HG02798 (cell line): ENCODE data around the gene THAP6.
"Not testable (repeated sequence)": the region's sequence is repeated elsewhere in the genome, so short reads cannot be mapped to it uniquely, and the experiment has no call there.

Experiments
- ATAC-seq: cut with Tn5 transposase; IDR thresholded peaks from one replicate; pipeline ENCODE4 v1.9.1; 2021; ENCODE audit warnings: mild to moderate bottlenecking; ENCODE audit not compliant: unreplicated experiment, poor library complexity

THAP6 gene, protein sequence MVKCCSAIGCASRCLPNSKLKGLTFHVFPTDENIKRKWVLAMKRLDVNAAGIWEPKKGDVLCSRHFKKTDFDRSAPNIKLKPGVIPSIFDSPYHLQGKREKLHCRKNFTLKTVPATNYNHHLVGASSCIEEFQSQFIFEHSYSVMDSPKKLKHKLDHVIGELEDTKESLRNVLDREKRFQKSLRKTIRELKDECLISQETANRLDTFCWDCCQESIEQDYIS

DNA sequence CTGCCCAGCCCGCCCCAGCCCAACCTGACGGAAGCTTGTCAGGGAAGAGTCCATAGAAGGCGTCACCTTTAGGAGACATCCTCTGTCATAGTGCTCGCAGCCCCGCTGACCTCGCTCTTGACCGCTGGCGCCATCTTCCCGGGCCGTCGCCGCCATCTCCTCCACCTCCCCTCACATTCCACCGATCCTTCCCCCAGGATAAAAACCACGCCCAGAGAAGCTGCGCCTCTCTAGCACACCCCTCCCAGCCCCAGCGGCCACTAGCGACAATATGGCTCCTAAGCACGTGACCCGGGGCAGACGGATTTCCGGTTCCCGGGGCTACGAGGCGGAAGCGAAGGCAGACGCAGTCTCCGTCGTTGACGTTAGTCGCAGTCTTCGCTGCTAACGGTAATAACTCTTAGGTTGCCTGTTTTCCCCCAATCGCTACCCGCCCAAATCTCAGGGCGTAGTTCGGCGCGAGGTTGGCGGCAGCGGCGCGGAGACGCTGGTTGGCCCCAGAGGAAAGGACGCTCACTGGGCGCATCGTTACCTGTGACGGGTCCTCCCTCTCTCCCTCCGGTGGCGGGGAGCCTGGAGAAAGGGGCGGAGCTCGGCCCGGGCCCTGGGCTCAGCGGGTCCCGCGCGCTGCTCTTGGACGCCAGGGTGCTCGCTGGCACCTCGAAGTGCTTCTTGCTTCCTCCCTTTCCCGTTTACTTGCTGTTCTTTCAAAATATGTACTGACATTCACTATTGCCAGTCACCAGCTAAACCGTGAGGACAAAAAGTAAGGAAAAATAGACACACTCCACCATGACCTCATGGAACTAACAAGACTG is at the start of gene THAP6, which contains the start of gene RCHY1:
THAP6 (plus strand) TSS at position 343 of the 818 bp plus-strand sequence. CDS start 980 bp downstream, outside the sequence.
RCHY1 (minus strand) TSS at position 273 of the 818 bp plus-strand sequence; CDS start at position 156, 117 bp downstream.
- ATAC-seq, result peak; percentile 95

DNA sequence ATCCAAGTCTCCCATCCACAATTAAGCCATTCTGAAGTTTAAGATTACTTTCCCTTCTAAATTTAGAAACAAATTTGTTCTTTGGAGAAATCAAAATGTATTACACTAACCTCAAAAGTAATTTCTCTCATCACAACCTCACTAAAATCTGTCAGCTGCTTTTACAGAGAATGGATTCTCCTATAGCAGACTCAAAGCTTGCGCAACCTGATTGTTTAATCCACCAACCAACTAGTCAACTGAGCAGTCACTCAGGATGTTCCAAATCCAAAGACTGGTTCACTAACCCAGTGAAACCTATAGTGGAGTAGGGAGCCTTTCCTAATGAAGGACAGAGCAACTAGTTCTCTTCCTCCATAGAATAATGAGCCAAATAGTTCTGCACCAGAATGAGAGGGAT is 44.4 kb upstream of the THAP6 start:
- ATAC-seq, result no peak

DNA sequence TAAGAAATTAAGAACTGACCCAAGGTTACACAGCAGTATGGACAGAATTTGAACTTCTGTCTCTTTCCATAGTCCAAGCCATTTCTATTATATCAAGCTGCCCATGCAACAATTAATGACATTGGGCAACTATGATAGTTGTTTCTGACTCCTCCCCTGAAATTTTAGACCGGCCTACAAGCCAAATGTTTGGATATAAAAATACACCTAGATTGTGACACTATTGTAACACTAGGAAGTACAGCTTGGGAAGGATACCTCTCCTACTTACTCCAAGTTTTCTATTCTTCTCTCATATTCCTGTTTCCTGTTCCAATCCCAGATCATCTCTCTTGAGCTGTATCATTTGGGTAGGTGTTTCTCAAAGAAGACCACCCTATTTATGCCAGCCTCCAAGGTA is 43.5 kb upstream of the THAP6 start:
- ATAC-seq, result no peak

DNA sequence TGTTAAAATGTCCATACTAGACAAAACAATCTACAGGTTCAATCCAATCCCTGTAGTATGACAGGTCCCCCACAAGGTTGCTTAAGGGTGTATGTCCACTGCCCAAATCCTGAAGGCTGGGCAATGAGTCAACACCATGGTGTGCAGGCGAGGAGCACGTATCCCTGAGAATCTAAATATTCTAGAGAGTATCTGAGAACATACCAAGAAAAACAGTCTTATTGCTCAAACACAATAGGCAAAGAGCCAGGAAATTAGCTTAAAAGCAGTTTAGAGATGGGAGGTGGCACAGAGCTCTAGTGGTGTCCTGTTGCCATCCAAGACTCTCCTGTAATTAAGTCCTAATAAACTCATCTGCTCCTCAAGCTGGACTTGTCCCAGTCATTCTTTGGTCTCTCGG is 37.1 kb upstream of the THAP6 start:
- no peak for ATAC-seq

DNA sequence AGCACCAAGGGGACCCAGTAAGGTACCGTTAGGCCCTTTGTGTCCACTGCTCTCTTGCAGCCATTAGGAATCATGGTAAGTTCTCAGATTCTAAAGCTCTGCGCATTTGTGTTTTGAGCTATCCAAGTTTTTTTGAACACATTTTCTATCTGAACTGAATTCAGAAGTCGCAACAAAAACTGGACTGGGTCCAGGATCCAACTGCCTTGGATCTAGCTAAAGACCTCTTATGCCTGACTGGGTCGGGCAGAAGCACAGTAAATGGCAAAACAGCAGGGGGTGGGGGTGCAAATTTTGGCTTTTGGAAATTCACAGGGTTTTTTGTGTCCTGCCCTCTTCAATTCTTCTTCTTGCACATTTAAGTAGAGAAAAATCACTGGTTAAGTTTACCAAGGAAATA is 30.1 kb upstream of the THAP6 start:
- no peak for ATAC-seq

DNA sequence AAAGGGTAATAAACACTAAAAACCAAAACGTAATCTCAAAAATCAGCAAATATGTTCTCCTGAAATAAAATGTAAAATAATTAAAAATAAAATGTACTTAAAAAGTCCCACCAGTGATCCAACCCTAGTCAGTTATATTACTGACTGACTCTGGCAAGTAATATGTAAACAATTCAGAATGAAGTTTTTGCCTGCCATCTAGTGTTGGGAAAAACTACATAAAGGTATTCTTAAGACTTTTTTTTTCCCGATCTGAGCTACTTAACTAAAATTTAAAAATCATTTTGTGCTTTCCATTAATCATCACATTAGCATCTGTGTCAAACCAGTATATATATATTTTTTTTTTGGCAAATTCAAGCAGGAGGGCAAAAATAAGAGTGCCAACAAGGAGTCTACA is 24.1 kb upstream of the THAP6 start:
- no peak for ATAC-seq

DNA sequence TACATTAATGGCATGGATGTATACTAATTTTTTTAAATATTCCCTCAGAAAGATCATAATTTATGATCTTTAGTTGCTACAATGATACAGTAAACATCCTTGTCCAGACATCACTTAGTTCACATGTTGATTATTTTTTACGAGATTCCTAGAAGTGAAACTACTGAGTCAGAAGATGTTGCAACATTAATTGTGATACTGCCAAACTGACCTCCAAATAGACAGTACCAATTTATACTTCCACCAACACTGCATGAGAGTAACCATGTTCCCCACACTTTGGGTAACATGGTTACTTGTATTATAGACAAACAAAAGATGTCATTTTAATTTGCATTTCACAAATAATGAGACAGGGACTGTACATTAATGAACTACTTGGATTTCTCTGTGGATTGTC is 19.7 kb upstream of the THAP6 start:
- no peak for ATAC-seq

DNA sequence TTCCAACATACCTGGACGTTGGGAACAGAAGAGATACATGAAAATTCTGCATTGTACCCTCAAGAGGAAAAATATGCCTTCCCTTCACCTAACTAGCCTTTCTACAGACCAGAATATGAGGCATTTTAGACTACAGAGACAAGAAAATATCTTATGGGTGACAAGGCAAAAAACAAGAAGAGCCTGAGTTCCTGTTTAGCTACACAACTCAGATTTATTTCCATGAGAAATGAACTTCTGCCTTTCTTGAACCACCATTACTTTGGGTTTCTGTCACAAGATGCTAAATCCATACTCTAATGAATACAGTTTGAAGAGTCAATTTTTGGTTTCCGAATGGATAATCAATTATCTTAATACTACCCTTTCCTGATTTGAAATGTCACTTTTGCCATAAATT is 18.8 kb upstream of the THAP6 start:
- ATAC-seq, result no peak

DNA sequence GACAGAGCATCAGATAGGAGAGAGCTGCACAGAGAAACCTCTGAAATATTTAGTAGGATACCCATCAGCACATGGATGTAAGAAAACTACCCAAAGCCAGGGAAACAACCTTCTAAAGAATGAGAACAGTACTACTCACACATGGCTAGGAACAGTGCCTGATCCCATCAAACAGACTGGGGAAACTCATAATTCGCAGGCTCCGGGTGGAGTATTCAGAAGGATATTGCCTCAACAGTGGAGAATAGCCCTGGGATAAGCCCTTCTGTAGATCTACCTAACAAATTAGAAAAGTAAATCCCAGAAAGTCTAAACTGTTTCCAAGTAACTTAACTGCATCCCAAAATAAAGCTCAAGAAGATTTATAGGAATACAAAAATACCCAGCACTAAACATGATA is 17.9 kb upstream of the THAP6 start:
- ATAC-seq, result no peak

DNA sequence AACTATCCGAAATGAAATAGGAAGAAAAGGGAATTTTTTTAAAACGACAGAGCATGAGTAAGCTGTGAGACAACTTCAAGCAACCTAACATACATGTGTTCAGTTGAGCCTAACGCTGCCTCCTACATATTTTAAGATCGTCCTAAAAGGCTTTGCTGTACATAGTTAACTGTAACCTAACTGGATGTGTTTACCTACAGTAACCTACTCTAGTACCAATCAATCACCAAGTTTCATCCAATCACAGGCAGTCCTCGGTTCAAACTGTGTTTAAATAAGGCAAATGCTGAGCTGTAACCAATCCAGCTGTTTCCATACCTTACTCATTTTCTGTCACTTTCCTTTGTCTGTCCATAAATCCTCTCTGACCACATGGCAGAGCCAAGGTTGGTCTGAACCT is 17.1 kb upstream of the THAP6 start:
- no peak for ATAC-seq

DNA sequence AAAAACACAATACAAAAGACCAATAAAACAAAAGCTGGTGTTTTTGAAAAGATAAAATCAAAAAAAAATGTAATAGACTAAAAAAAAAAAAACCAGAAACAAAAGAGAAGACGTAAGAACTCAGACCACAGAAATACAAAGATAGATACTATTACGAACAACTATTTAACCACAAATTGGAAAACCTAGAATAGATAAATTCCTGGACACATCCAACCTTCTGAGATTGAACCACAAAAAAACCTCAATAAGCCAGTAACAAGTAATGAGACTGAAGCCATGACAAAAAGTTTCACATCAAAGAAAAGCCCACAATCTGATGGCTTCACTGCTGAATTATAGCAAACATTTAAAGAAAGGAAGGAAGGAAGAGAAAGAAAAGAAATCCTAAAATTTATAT is 16.2 kb upstream of the THAP6 start:
- ATAC-seq, result no peak

DNA sequence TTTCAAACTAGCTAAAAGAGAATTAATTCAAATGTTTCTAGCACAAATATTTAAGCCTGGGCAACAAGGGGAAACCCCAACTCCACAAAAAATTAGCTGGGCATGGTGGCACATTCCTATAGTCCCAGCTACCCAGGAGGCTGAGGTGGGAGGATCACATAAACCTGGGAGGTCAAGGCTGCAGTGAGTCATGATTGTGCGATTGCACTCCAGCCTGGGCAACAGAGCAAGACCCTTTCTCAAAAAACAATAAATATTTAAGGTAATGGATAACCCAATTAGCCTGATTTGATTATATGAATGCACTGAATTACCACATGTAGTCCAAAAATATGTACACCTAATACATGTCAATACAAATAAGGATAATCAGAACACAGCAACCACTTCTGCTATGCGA is 14.4 kb upstream of the THAP6 start:
- ATAC-seq, result no peak

DNA sequence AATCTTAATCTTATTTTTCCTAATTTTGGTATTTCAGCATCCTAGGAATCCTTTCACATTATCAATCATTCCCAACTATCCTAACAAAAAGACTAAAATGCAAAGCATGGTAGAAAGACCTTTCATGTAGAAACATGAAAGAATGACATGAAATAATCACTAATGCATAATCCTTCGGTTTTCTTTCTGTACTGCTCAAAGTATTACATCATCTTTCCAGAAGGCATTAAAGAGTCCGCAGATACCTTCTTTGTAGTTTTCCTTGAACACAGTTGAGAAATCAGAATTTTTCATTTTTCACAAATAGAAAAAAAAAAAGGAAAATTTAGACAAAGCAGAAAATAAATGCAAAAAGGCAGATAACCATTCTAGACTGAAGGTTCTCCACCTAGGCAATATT is 11.6 kb upstream of the THAP6 start:
- ATAC-seq, result no peak

DNA sequence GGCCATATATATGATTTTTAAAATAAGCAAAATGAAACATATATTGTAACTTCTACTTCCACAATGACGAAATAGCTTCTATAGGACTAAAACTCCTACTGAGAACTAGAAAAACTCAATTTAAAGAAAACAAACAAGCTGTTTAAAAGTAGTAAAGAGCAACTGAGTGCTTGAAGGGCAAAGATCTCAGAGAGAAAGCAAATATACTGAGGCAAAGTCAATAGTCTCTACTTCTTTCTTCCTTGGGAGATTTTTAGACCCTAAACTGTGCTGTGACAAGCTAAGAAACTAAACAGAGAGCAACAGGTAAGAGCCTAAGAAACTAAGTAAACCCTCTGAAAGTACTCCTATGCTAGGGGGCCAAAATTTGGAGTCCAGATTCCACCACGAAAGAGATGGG is 8.6 kb upstream of the THAP6 start:
- no peak for ATAC-seq

DNA sequence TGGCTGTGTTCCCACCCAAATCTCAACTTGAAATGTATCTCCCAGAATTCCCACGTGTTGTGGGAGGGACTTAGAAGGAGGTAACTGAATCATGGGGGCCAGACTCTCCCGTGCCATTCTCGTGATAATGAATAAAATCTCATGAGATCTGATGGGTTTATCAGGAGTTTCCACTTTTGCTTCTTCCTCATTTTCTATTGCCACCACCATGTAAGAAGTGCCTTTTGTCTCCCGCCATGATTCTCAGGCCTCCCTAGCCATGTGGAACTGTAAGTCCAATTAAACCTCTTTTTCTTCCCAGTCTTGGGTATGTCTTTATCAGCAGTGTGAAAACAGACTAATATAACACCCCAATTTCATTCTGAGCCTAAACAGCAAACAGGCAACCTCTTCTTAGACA is 4.7 kb upstream of the THAP6 start:
- ATAC-seq, result not testable (repeated sequence)

DNA sequence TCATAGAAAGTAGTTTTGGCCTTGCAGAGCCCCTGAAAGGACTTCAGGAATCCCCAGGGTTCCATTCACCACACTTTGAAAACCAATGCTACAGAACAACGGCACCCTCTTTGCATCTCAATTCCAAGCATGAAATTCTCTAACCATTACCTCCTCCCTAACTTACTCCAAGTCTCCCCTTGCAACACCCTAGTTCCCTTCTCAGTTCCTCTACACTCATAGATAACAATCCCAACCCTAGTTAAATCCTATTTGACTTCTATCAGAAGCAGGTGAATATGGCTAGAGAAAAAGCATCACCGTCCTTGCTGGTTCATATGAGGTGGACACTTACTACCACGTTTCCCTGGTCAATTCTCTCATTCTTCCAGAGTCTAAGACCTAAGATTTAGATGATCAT is 2.4 kb upstream of the THAP6 start:
- ATAC-seq, result no peak

DNA sequence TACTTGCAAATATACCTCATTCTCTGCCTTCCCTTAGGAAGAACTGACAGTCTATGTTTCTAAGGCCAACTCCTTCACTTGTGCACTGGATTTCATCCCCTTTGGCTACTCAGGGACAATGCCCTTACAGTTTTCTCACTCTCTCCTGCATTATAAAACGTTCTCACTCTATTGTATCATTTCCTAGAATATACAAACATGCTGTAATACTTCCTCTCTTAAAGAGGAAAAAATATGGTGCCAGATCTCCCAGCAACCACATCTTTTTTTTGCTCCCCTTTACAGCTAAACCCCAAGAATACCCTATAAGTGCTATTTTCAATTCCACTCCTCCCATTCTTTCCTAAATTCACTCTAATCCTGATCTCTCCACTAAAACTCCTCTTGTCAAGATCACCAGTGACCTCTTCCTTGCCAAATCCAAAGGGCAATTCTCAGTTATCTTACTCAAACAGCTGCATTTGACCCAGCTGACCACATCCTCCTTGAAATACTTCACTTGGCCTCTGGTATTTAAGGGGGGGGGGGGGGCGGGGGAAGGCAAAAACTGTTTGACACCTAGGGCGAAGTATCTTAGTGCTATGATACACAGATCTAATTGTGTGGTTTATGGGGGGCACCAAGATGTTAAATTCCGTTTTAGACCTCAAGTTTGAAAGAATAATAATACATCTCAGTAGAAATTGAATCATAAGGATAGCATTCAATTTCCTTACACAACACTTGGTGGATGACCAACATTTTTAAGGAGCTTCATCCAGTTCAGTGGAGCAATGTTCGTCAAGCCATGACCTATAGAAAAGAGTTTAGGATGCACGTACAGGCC is 1.7 kb upstream of the THAP6 start:
- ATAC-seq, result no peak

DNA sequence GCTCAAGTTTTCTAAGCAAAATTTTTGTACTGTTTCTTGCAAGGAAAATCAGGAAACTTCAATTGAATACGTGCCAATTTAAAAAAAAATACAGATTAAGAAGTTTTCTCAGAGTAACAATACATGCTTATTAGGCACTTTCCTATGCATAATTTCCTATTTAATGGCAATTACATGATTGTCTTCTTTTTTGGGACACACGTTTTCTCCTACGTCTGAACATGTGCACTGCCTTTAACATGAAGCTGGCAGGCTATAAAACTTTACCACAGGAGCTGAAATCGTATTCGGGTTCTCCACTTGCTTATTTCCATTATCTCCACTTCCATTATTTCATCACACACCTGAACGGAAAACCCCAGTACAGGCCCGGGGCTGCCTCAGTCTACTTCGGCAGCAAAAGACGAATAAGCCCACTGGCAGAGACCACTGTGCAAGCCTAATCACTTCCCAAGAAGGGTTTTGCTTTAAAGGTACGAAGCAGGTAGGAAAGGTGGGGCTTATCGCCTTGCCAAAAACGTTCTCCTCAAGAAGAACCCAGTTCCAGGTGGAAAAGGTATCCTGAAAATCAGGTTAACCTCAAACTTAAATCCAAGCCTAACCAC is 645 bp upstream of the THAP6 start:
- no peak for ATAC-seq

DNA sequence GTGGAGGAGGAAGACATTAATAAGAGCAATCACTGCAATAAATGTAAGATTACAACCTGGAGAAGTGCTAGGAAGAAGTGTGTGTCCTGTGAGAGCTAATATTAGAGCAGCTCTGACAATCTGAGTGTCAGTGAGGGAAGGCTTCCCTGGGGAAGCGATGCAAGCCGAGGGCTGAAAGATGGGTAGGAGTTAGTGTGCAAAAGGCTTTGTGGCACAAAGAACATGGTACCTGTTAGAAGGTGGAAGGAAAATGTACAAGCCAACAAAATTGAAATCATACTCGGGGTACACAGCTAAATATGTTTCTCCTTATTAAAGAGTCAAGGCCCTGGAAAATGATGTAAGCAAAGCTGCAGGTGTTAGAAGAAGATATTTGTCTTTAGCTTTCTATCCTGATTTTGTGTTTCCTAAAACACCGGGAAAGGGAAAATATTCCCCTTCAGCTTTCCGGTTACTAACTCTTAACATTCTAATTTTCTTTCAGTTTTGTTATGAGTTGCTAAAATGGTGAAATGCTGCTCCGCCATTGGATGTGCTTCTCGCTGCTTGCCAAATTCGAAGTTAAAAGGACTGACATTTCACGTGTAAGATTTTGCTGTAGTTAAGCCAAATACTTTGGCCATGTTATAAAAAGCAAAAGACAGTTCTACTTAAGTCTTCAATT is 808 bp downstream of the THAP6 start:
- ATAC-seq, result peak; percentile 2

DNA sequence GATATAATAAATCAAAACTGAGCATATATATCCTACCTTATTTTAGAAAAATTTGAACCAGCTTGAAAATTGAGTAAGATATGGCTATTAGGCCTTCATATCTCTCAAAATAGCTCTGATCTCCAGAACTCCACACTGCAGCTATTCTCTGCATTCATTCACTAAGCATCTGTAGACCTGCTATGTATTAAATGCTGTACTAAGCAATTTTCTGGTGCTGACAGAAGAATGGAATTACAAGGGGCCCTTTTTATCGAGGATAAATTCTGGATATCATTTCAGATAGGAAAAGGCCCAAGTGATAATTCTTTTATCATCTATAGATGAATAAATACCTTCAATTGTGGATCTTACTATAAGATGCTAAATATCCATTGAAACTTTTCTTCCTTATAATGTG is 1.9 kb downstream of the THAP6 start:
- no peak for ATAC-seq
